HG02840 (cell line): ENCODE data around the gene PRELID3B.

ENCODE experiments used
- ATAC-seq: cut with Tn5 transposase; IDR thresholded peaks from one replicate; pipeline ENCODE4 v1.9.1; 2021; ENCODE audit warnings: mild to moderate bottlenecking, moderate library complexity, moderate number of reproducible peaks; ENCODE audit not compliant: unreplicated experiment, low FRiP score

The PRELID3B gene

GRCh38 chr20:59000326-59000725, 42.3 kb downstream of the PRELID3B start:
- no peak for ATAC-seq

GRCh38 chr20:58998656-58999055, 43.9 kb downstream of the PRELID3B start:
- no peak for ATAC-seq

- ATAC-seq: no peak
These were observed 45.3 kb downstream of the PRELID3B start for GRCh38 chr20:58997141-58997770.

- ATAC-seq: no peak
These were observed 46.4 kb downstream of the PRELID3B start for GRCh38 chr20:58996226-58996611.

- ATAC-seq: no peak
These were observed 46.9 kb downstream of the PRELID3B start for GRCh38 chr20:58995461-58996225.

- ATAC-seq: no peak
These were observed 48.0 kb downstream of the PRELID3B start for GRCh38 chr20:58994390-58995159.

GRCh38 chr20:58993332-58994248, 49.0 kb downstream of the PRELID3B start:
- ATAC-seq: no peak

GRCh38 chr20:58992911-58993310, 49.7 kb downstream of the PRELID3B start:
- ATAC-seq: no peak

GRCh38 chr20:58991715-58992114, 50.9 kb downstream of the PRELID3B start:
- ATAC-seq: no peak

- no peak for ATAC-seq
These were observed 51.7 kb downstream of the PRELID3B start for GRCh38 chr20:58990651-58991445.

- ATAC-seq: no peak
These were observed 53.4 kb downstream of the PRELID3B start for GRCh38 chr20:58989196-58989595.

GRCh38 chr20:58988565-58988882, 54.1 kb downstream of the PRELID3B start:
- ATAC-seq: no peak

GRCh38 chr20:58987790-58988564, 54.6 kb downstream of the PRELID3B start:
- no peak for ATAC-seq

- no peak for ATAC-seq
These were observed 55.5 kb downstream of the PRELID3B start for GRCh38 chr20:58986968-58987517.

GRCh38 chr20:58986286-58986967, 56.2 kb downstream of the PRELID3B start:
- ATAC-seq: no peak

- no peak for ATAC-seq
These were observed 56.9 kb downstream of the PRELID3B start for GRCh38 chr20:58985656-58986055.

GRCh38 chr20:58984691-58985090, 57.9 kb downstream of the PRELID3B start:
- no peak for ATAC-seq
